Fibroblast of lung (primary cell): ENCODE data around the gene MYO18B.

Experiments used
- EZH2 ChIP-seq: IDR thresholded peaks from 2 replicates; pipeline ENCODE4 v1.5.1; 2012; ENCODE audit warnings: low read length, control low read depth, mild to moderate bottlenecking; ENCODE audit errors: missing control alignments
- TF ChIP-seq, protein P1 (sequence below), 2 donors: IDR thresholded peaks in 1 of 2; conservative IDR thresholded peaks in 1 of 2; 1 replicate in 1 of 2; 2 replicates in 1 of 2; pipeline ENCODE4 v1.5.1; 2011 to 2012; ENCODE audit warnings: low read length in 2 of 2, control low read depth in 1 of 2, inconsistent platforms in 1 of 2, low read depth in 1 of 2, mild to moderate bottlenecking in 1 of 2

DNA sequence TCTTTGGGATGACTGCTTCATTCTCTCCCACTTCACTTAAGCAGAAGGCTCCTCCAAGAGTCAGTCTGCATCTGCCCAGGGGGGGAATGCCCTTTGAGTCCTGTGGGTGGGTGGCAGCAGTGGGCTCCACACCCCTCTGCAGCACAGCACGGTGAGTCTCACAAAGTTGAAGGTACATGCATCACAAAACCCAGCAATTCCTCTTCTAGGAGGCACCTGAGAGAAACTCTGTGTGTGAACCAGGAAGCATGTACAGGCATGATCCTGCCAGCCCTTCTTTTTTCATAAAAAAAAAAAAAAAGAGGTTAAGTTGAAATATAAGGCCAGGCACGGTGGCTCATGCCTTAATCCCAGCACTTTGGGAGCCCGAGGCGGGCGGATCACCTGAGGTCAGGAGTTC is 87.2 kb downstream of the MYO18B start:
- TF ChIP-seq, protein P1, sequence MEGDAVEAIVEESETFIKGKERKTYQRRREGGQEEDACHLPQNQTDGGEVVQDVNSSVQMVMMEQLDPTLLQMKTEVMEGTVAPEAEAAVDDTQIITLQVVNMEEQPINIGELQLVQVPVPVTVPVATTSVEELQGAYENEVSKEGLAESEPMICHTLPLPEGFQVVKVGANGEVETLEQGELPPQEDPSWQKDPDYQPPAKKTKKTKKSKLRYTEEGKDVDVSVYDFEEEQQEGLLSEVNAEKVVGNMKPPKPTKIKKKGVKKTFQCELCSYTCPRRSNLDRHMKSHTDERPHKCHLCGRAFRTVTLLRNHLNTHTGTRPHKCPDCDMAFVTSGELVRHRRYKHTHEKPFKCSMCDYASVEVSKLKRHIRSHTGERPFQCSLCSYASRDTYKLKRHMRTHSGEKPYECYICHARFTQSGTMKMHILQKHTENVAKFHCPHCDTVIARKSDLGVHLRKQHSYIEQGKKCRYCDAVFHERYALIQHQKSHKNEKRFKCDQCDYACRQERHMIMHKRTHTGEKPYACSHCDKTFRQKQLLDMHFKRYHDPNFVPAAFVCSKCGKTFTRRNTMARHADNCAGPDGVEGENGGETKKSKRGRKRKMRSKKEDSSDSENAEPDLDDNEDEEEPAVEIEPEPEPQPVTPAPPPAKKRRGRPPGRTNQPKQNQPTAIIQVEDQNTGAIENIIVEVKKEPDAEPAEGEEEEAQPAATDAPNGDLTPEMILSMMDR (conservative IDR thresholded peaks at IDR 0.05 in 1 of 2, IDR thresholded peaks at IDR 0.05 in 1 of 2; ENCODE audit: low read depth in 1 of 2, low read length in 2 of 2) = no peak
- no peak for TF ChIP-seq EZH2
